GM12878 (cell line): Measurements from ENCODE around the gene OR2AG2. TPM values are rescaled to one million over a fixed set of nuclear protein-coding genes. Genes with fewer than 3 reads are reported as not detected.

ENCODE experiments used
- ATAC-seq: fragments of 200-7000 bp; cut with Tn5 transposase; 3 replicates; pipeline ENCODE4 v1.9.1; 2020; ENCODE audit warnings: mild to moderate bottlenecking, moderate library complexity
- BruUV-seq: library from RNA; stranded (reverse); fragments of 400-500 nt; replicated peaks from 2 replicates; lab custom pipeline; 2021; lab: Mats Ljungman, UMichigan
- CTCF ChIA-PET: fragments of 300-600 bp; sonication (Branson Sonifier 250); formaldehyde crosslinking; extraction: SDS; loops from one replicate; lab custom pipeline; 2021; ENCODE audit warnings: inconsistent platforms; lab: Yijun Ruan, JAX
- POLR2A ChIA-PET: fragments of 350-600 bp; formaldehyde crosslinking; extraction: SDS; loops from one replicate; lab custom pipeline; 2021; ENCODE audit warnings: inconsistent platforms; lab: Charles Lee
- RAD21 ChIA-PET: fragments of 300-600 bp; sonication (Branson Sonifier 250); formaldehyde crosslinking; loops from one replicate; lab custom pipeline; 2023; ENCODE audit warnings: antibody characterized with exemption; ENCODE audit not compliant: unreplicated experiment; lab: Charles Lee
- SMC1A ChIA-PET: fragments of 300-600 bp; sonication (Branson Sonifier 250); formaldehyde crosslinking; loops from one replicate; lab custom pipeline; 2023; ENCODE audit not compliant: unreplicated experiment, uncharacterized antibody; lab: Charles Lee
- DNase-seq: peaks from one replicate; pipeline ENCODE4 v3.0.0-alpha.2; 2011; ENCODE audit warnings: low read depth, low spot score
- FAIRE-seq: peaks from 3 replicates; lab custom pipeline; 2011; peaks lifted over from hg19 to GRCh38; lab: Jason Lieb, UNC
- H2AFZ ChIP-seq: 2 replicates; pipeline ENCODE4 v1.6.0; 2011; ENCODE audit warnings: low read depth, low read length, control low read depth; ENCODE audit not compliant: control insufficient read depth
- H3K27ac ChIP-seq: 2 replicates; pipeline ENCODE4 v1.5.1; 2011; ENCODE audit warnings: control low read depth; ENCODE audit not compliant: control insufficient read depth, insufficient read depth
- H3K27me3 ChIP-seq, 2 experiments: replicated peaks in 1 of 2; 2 replicates each; pipeline versions ENCODE4 v1.6.0 to v1.6.1; 2011; ENCODE audit warnings: low read length in 1 of 2; ENCODE audit not compliant: control insufficient read depth in 2 of 2, insufficient read depth in 2 of 2
- H3K36me3 ChIP-seq, 2 experiments: 2 replicates each; pipeline ENCODE4 v1.5.1; 2011; ENCODE audit warnings: low read length in 1 of 2; ENCODE audit not compliant: control insufficient read depth in 2 of 2, insufficient read depth in 2 of 2
- H3K4me1 ChIP-seq: 2 replicates; pipeline ENCODE4 v1.6.1; 2011; ENCODE audit warnings: mild to moderate bottlenecking, low read length, moderate library complexity, mixed read lengths; ENCODE audit not compliant: control insufficient read depth, insufficient read depth
- H3K4me2 ChIP-seq: 2 replicates; pipeline ENCODE4 v1.6.0; 2011; ENCODE audit warnings: control low read depth; ENCODE audit not compliant: control insufficient read depth, insufficient read depth
- H3K4me3 ChIP-seq: fragments of 200-600 bp; sonication (generic); 2 replicates; pipeline ENCODE4 v1.5.1; 2016
- H3K79me2 ChIP-seq: 2 replicates; pipeline ENCODE4 v1.6.0; 2011; ENCODE audit warnings: low read length; ENCODE audit not compliant: control insufficient read depth, insufficient read depth
- H3K9ac ChIP-seq: 2 replicates; pipeline ENCODE4 v1.8.0; 2011; ENCODE audit warnings: low read length, control low read depth, mixed read lengths; ENCODE audit not compliant: control insufficient read depth, insufficient read depth
- H3K9me3 ChIP-seq: replicated peaks from 3 replicates; pipeline ENCODE4 v1.5.1; 2011; ENCODE audit warnings: mild to moderate bottlenecking, low read length; ENCODE audit not compliant: control insufficient read depth, insufficient read depth
- H4K20me1 ChIP-seq: 2 replicates; pipeline ENCODE4 v1.6.0; 2011; ENCODE audit not compliant: control insufficient read depth, insufficient read depth
- BCL11A ChIP-seq: IDR thresholded peaks from 2 replicates; pipeline ENCODE4 v1.6.1; 2011; ENCODE audit warnings: low read depth, low read length
- DPF2 ChIP-seq: fragments of 450-650 bp; IDR thresholded peaks from 2 replicates; pipeline ENCODE4 v1.6.1; 2017; ENCODE audit warnings: mild to moderate bottlenecking
- ETV6 ChIP-seq, 2 experiments: fragments of 450-650 bp in 1 of 2; IDR thresholded peaks in 1 of 2; conservative IDR thresholded peaks in 1 of 2; 2 replicates each; pipeline ENCODE4 v1.6.1; 2014; ENCODE audit warnings: antibody characterized with exemption in 1 of 2, borderline replicate concordance in 1 of 2, low read depth in 1 of 2, mild to moderate bottlenecking in 1 of 2, moderate library complexity in 1 of 2
- FOXK2 ChIP-seq: fragments of 450-650 bp; IDR thresholded peaks from 2 replicates; pipeline ENCODE4 v1.6.1; 2017; ENCODE audit warnings: mild to moderate bottlenecking, moderate library complexity
- IKZF2 ChIP-seq, 2 experiments: fragments of 450-650 bp; IDR thresholded peaks; 2 replicates each; pipeline ENCODE4 v1.6.1; 2017; ENCODE audit warnings: mild to moderate bottlenecking in 2 of 2, moderate library complexity in 2 of 2
- JUNB ChIP-seq: IDR thresholded peaks from 2 replicates; pipeline ENCODE4 v1.6.1; 2016; ENCODE audit warnings: antibody characterized with exemption, mild to moderate bottlenecking
- MTA2 ChIP-seq: fragments of 450-650 bp; IDR thresholded peaks from 2 replicates; pipeline ENCODE4 v1.6.1; 2016; ENCODE audit warnings: low read depth, mild to moderate bottlenecking, moderate library complexity
- NR2F1 ChIP-seq: fragments of 450-650 bp; conservative IDR thresholded peaks from 2 replicates; pipeline ENCODE4 v1.6.1; 2017; ENCODE audit warnings: mild to moderate bottlenecking
- RUNX3 ChIP-seq: IDR thresholded peaks from 2 replicates; pipeline ENCODE4 v1.6.1; 2012; ENCODE audit warnings: low read length, inconsistent platforms
- SREBF2 ChIP-seq: IDR thresholded peaks from 2 replicates; pipeline ENCODE4 v1.6.1; 2012; ENCODE audit warnings: mild to moderate bottlenecking, low read length
- STAT3 ChIP-seq: IDR thresholded peaks from 2 replicates; pipeline ENCODE4 v1.6.1; 2011; ENCODE audit warnings: low read depth, low read length, improper control_type of control experiment
- SUZ12 ChIP-seq: fragments of 200-600 bp; sonication (generic); IDR thresholded peaks from one replicate; pipeline ENCODE4 v1.6.1; 2018; ENCODE audit warnings: antibody characterized with exemption, mild to moderate bottlenecking; ENCODE audit not compliant: unreplicated experiment
- ZNF24 ChIP-seq: fragments of 450-650 bp; IDR thresholded peaks from 2 replicates; pipeline ENCODE4 v1.6.1; 2017; ENCODE audit warnings: antibody characterized with exemption, mild to moderate bottlenecking
- WGBS: methylation state at CpG from one replicate; pipeline ENCODE4 v1.1.6; 2016; ENCODE audit warnings: low lambda C conversion rate; ENCODE audit not compliant: insufficient replicate concordance, insufficient coverage; ENCODE audit errors: missing lambda C conversion rate; 5-methylcytosine and 5-hydroxymethylcytosine counted together
- in situ Hi-C: fragments of 300-500 bp; cut with MboI; formaldehyde crosslinking; loops from 9 replicates; pipeline ENCODE4 v1.14.3; 2018; ENCODE audit warnings: mixed read lengths
- intact Hi-C: fragments of 100-400 bp; cut with micrococcal nuclease; formaldehyde crosslinking; loops from one replicate; pipeline ENCODE4 v1.14.2; 2022; ENCODE audit not compliant: unreplicated experiment
- polyA plus RNA-seq, 11 experiments: library from polyadenylated mRNA; depleted of rRNA in 4 of 11; unstranded in 6 of 11; stranded (reverse) in 5 of 11; fragments of >200 nt; fragmentation: Nextera tagmentation in 4 of 11; fragmentation: Illumina TruSeq in 1 of 11; extraction: Ambion mirVana in 4 of 11; extraction: Trizol in 1 of 11; gene quantifications; 1 replicate in 1 of 11; 2 replicates in 10 of 11; pipeline versions ENCODE4 v1.2.1 to v1.2.3, GENCODE V29; 2011 to 2016; ENCODE audit warnings: inconsistent platforms in 2 of 11, missing spikeins in 2 of 11, low read depth in 1 of 11
- total RNA-seq, 4 experiments: library from RNA; depleted of rRNA in 3 of 4; stranded (reverse); fragments of >200 nt in 3 of 4; fragmentation: Illumina TruSeq in 1 of 4; extraction: Trizol in 1 of 4; gene quantifications; 2 replicates each; pipeline versions ENCODE4 v1.2.1 to v1.2.3, GENCODE V29; 2013 to 2021
- TF ChIP-seq, protein P1 (sequence below): fragments of 450-650 bp; IDR thresholded peaks from 2 replicates; pipeline ENCODE4 v1.6.1; 2017; ENCODE audit warnings: low read depth, mild to moderate bottlenecking, moderate library complexity

OR2AG2 gene
- total and polyA plus RNA-seq, 10 of the 15 experiments (the other 5 are each of a cell fraction or from before 2014, with no cell fraction given) = 0.01 to 0.09 (median 0.07) TPM; not detected in 6

DNA sequence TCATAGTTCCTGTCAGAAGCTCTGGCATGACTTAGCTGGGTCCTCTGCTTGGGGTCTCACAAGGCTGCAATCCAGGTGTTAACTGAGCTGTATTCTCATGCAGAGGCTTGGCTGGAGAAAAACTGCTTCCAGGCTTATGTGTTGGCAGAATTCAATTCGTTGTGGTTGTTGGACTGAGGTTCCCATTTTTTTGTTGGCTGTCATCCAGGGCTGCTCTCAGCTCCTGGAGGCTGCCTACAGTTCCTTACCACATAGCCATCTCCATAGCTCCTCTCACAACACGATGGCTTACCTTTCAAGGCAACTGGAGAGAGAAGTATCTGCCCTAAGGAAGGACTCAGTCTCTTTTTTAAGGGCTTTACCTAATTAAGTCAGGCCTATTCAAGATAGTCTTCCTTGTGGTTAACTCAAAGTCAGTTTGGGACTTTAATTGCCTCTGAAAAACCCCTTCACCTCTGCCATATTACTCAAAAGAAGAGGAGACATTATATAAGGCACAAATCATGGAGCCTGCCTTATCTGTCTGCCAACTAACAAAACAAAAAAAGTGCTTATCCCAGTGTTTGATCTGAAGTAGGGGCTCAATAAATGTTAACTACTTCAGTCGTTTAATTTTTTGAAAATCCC lies 35.2 kb downstream of the OR2AG2 start:
- no peak for FAIRE-seq

More for the DNA sequence above, 35.2 kb downstream of the OR2AG2 start:
- Histone ChIP-seq H3K9me3 (peaks cover 6% of the 10 kb centered on the region; the same call in 2 of the 3 replicates), H3K9ac (no peak overlapping the region), H2AFZ (no peak overlapping the region), H3K79me2 (peaks cover 35% of the 10 kb centered on the region), H3K27ac (no peak overlapping the region; the same call in 1 of the 2 replicates), H3K27me3 (no peaks in the 10 kb centered on the region), H3K4me2 (no peak overlapping the region), H3K36me3 (peaks cover 0 to 12% of the 10 kb centered on the region in 2 experiments; a peak in 3 of 4 replicates), H3K4me3 (no peak overlapping the region), H3K4me1 (peaks cover 23% of the 10 kb centered on the region), H4K20me1 (no peaks in the 10 kb centered on the region)
- BruUV-seq = no TSS peak
- ChIA-PET CTCF (interaction anchor here (0.6 to 15.6 kb wide), 10 partner anchors 8 to 358 kb away, joined by 3 to 728 read pairs (median 9); partner anchors contain the start of gene OR2AG2), POLR2A (interaction anchor here (0.9 to 4.1 kb wide), 3 partner anchors 10 to 31 kb away, joined by 3 to 28 read pairs (median 3); no protein-coding TSS in a partner anchor), RAD21 (interaction anchor here (1.3 to 8.3 kb wide), 4 partner anchors 8 to 132 kb away, joined by 4 to 141 read pairs (median 18); partner anchors contain the start of gene ILK), SMC1A (interaction anchor here (0.8 to 18.2 kb wide), 7 partner anchors 10 to 358 kb away, joined by 3 to 420 read pairs (median 5); no protein-coding TSS in a partner anchor)
- peak; percentile 68 for ATAC-seq
- DNase-seq = no peak
- 34% methylated on average over 3 of the region's 3 CpGs for WGBS
- in situ Hi-C loops = loop anchor here (10.0 kb wide), 1 partner anchor 1032 kb away; no protein-coding TSS in a partner anchor
- intact Hi-C loops = no loop called here
- TF ChIP-seq STAT3 (no peak), BCL11A (peak; percentile 90), IKZF2 (IDR thresholded peaks at IDR 0.05) (peak in 1 of 2 experiments; percentile 34; a peak in 1 of 4 replicates), ZNF24 (no peak), SREBF2 (no peak), JUNB (peak; percentile 52), MTA2 (peak; percentile 89), FOXK2 (no peak), SUZ12 (no peak), NR2F1 (peak; percentile 57), DPF2 (0 out of 2 replicates have a peak, but pooled peaks have one; percentile 17), RUNX3 (peak; percentile 74), ETV6 (conservative IDR thresholded peaks at IDR 0.05 in 1 of 2, IDR thresholded peaks at IDR 0.05 in 1 of 2; ENCODE audit: borderline replicate concordance in 1 of 2, low read depth in 1 of 2) (no peak)
- TF ChIP-seq, protein P1, sequence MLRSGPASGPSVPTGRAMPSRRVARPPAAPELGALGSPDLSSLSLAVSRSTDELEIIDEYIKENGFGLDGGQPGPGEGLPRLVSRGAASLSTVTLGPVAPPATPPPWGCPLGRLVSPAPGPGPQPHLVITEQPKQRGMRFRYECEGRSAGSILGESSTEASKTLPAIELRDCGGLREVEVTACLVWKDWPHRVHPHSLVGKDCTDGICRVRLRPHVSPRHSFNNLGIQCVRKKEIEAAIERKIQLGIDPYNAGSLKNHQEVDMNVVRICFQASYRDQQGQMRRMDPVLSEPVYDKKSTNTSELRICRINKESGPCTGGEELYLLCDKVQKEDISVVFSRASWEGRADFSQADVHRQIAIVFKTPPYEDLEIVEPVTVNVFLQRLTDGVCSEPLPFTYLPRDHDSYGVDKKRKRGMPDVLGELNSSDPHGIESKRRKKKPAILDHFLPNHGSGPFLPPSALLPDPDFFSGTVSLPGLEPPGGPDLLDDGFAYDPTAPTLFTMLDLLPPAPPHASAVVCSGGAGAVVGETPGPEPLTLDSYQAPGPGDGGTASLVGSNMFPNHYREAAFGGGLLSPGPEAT = 0 out of 2 replicates have a peak, but pooled peaks have one; percentile 21
